C4-2B (cell line): ENCODE data around the gene IGF2BP3.

Source experiments
- H3K27ac ChIP-seq: fragments of 450-650 bp; 2 replicates; pipeline ENCODE4 v1.5.1; 2017
- ZFX ChIP-seq: fragments of 450-650 bp; IDR thresholded peaks from 2 replicates; pipeline ENCODE4 v1.6.1; 2017
- TF ChIP-seq, protein P1 (sequence below): fragments of 450-650 bp; conservative IDR thresholded peaks from 2 replicates; pipeline ENCODE4 v1.5.1; 2017; ENCODE audit warnings: mild to moderate bottlenecking

Gene IGF2BP3

DNA sequence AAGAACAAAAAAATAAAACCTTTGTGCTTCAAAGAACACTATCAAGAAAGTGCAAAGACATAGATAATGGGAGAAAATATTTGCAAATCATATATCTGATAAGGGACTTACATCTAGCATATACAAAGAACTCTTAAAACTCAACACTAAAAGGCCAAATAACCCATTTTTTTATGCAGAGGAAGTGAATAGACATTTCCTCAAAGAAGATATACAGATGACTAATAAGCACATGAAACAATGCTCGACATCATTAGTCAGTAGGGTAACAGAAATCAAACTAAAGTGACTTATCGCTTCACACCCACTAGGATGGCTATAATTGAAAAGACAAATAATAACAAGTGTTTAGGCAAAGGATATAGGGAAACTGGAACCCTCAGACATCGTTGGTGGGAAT, 93.2 kb downstream of the IGF2BP3 start:
- no peak overlapping the region for H3K27ac ChIP-seq
- TF ChIP-seq, protein P1, sequence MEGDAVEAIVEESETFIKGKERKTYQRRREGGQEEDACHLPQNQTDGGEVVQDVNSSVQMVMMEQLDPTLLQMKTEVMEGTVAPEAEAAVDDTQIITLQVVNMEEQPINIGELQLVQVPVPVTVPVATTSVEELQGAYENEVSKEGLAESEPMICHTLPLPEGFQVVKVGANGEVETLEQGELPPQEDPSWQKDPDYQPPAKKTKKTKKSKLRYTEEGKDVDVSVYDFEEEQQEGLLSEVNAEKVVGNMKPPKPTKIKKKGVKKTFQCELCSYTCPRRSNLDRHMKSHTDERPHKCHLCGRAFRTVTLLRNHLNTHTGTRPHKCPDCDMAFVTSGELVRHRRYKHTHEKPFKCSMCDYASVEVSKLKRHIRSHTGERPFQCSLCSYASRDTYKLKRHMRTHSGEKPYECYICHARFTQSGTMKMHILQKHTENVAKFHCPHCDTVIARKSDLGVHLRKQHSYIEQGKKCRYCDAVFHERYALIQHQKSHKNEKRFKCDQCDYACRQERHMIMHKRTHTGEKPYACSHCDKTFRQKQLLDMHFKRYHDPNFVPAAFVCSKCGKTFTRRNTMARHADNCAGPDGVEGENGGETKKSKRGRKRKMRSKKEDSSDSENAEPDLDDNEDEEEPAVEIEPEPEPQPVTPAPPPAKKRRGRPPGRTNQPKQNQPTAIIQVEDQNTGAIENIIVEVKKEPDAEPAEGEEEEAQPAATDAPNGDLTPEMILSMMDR, result no peak
- no peak for TF ChIP-seq ZFX

DNA sequence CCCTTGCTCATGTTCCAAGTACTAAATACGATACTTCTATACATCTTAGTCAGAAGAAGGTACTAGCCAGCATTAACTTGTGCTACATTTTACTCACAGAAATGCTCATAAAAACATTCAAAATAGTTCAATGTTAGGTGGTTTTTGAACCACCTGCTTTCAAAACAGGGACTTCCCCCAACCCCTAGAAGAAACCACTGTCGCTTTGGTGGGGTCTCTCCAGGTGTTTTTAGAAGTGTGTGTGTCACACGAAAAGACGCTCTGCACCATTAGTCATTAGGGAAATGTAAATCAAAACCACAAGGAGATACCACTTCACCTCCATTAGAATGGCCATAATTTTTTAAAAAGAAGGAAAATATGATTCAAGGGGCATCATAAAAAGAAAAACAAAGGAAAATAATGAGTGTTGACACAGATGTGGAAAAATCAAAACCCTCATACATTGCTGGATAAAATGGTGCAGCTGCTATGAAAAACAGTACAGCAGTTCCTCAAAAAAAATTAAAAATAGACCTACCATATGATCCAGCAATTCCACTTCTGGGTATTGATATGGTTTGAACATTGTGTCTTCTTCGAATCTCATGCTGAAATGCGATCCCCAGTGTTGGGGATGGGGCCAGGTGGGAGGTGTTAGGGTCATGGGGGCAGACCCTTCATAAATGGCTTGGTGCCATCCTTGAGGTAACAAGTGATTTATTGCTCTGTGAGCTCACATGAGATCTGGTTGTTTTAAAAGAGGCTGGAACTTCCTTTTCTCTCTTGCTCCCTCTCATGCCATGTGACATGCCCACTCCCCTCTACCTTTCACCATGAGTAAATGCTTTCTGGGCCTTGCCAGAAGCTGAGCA, 96.9 kb downstream of the IGF2BP3 start:
- no peak overlapping the region for H3K27ac ChIP-seq

DNA sequence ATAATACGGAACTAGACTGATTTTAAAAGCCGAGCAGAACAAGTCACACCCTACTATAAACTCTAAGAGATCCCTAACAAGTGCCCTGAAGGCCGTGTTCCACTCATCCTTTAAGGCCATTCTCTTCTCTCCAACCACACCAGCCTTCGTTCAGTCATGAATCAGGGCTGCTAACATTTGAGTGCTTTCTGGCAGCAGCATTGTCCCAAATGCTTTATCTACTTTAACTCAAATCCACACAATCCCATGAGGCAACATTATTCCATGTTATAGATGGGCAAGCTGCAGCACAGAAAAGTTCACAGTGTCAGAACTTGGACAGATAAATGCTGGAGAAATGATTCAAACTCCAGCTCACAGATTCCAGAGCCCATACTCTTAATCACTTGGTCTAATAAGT, 97.7 kb downstream of the IGF2BP3 start:
- H3K27ac ChIP-seq, result no peak overlapping the region
- TF ChIP-seq, protein P1, result no peak
- no peak for TF ChIP-seq ZFX

More for the DNA sequence above, 96.9 kb downstream of the IGF2BP3 start:
- TF ChIP-seq, protein P1, result no peak
- no peak for TF ChIP-seq ZFX

- TF ChIP-seq, protein P1, result no peak
- TF ChIP-seq ZFX, result no peak
Measured at GRCh38 chr7:23371654-23372053, 98.6 kb downstream of the IGF2BP3 start.

GRCh38 chr7:23369695-23370404, 100.4 kb downstream of the IGF2BP3 start:
- H3K27ac ChIP-seq, result no peak overlapping the region
- TF ChIP-seq ZFX, result no peak
- TF ChIP-seq, protein P1, result no peak

More at GRCh38 chr7:23371654-23372053, 98.6 kb downstream of the IGF2BP3 start:
- H3K27ac ChIP-seq, result no peak overlapping the region

GRCh38 chr7:23369100-23369499, 101.2 kb downstream of the IGF2BP3 start:
- TF ChIP-seq, protein P1, result no peak
- TF ChIP-seq ZFX, result no peak
- no peak overlapping the region for H3K27ac ChIP-seq

GRCh38 chr7:23358152-23358674, 112.1 kb downstream of the IGF2BP3 start:
- TF ChIP-seq, protein P1, result no peak
- no peak for TF ChIP-seq ZFX
- H3K27ac ChIP-seq, result no peak overlapping the region
